Heart left ventricle (tissue), 13 donors: ENCODE data around the gene KRTAP10-1.

ENCODE experiments used
- POLR2A ChIP-seq, 2 donors: fragments of 450-650 bp; IDR thresholded peaks; one replicate each; pipeline ENCODE4 v1.6.1; 2017; ENCODE audit warnings: antibody characterized with exemption in 2 of 2, mild to moderate bottlenecking in 2 of 2, moderate library complexity in 2 of 2
- TF ChIP-seq, protein P1 (sequence below), 12 donors: fragments of 200-600 bp; sonication (generic) in 4 of 12; IDR thresholded peaks; one replicate each; pipeline versions ENCODE4 v1.5.0 to v1.8.0; 2018 to 2022; ENCODE audit warnings: antibody characterized with exemption in 12 of 12, mild to moderate bottlenecking in 5 of 12
- donor health status: ischemic (EF 13 %, LVEDD 7.1; RV severe dilation, severe dysfunction).
- donor health status: DM: no; HTN: yes; CAD: no.
- donor health status: DM: no; HTN: no; CAD: no.
- donor health status: ischemic (EF 25% LVEDD 6.9; RV normal size, moderate dysfunction).
- donor health status: ischemic (EF 25% LVEDD 5.7; RV mildly dilated, moderate dysfunction).
- donor health status: ischemic (EF 35%, LVEDD 5.7; RV mildly dilated, moderate dysfunction).
- donor health status: nonischemic (EF 11% LVEDD 7.7; RV severe dilation, severe dysfunction).
- donor health status: DM: yes; HTN: yes; CAD: no.
- donor health status: PGD.
- donor health status: ischemic (EF 29% LVEDD 5.4; RV normal size, mild dysfunction).
- donor health status: nonischemic (EF 23%, LVEDD 6.1; RV moderate dilation, normal function).

DNA sequence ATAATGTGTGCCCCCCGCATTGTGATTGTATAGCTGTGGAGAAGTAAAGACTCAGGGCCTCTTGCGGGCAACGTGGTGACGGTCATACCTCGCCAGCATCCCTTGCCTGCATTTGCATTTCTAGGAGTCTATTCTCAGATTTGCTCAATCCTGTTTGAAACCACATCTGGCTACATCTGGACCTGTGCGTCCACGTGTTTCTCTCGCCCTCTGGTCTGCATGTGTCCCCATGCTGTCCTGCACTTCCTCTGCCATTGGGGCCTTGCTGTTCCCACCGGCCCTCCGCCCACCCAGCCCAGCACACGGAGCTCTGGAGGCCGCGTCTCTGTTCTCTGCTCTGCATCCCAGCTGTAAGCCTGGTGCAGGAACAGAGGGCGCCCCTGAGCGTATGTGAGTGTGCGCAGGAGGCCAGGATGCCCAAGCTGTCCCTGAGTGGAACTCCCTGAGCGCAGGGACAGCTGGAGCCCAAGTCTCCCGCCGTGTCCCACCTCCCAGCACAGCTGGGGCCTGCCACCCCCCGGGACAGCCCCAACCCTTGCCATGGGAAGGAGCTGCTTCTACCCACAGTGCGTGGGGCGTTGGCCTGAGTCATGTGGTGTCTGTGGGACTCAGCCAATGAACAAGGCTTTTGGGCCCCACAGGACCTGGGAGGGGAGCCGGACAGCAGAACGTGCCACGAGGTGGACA lies 9.7 kb upstream of the KRTAP10-1 start:
- TF ChIP-seq, protein P1, sequence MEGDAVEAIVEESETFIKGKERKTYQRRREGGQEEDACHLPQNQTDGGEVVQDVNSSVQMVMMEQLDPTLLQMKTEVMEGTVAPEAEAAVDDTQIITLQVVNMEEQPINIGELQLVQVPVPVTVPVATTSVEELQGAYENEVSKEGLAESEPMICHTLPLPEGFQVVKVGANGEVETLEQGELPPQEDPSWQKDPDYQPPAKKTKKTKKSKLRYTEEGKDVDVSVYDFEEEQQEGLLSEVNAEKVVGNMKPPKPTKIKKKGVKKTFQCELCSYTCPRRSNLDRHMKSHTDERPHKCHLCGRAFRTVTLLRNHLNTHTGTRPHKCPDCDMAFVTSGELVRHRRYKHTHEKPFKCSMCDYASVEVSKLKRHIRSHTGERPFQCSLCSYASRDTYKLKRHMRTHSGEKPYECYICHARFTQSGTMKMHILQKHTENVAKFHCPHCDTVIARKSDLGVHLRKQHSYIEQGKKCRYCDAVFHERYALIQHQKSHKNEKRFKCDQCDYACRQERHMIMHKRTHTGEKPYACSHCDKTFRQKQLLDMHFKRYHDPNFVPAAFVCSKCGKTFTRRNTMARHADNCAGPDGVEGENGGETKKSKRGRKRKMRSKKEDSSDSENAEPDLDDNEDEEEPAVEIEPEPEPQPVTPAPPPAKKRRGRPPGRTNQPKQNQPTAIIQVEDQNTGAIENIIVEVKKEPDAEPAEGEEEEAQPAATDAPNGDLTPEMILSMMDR (IDR thresholded peaks at IDR 0.05), result no peak
- no peak for TF ChIP-seq POLR2A (IDR thresholded peaks at IDR 0.05)
